Islet of Langerhans (tissue), 1 donor: ENCODE results near the gene OPTN.
A peak's percentile ranks its signal among the peaks of the same experiment; 100 is the strongest.
"Not testable (repeated sequence)": the region's sequence is repeated elsewhere in the genome, so short reads cannot be mapped to it uniquely, and the experiment has no call there.

Experiments
- FAIRE-seq: peaks from one replicate; lab custom pipeline; 2011; peaks lifted over from hg19 to GRCh38; lab: Jason Lieb, UNC

The OPTN gene

GRCh38 chr10:13099666-13100348 lies at the start of gene OPTN:
Gene OPTN (plus strand): TSS chr10:13100163. CDS start chr10:13109123, 8,960 bp downstream.
- FAIRE-seq = peak; percentile 80

- FAIRE-seq = no peak
These were observed 48.8 kb upstream of the OPTN start for GRCh38 chr10:13051126-13051694.

- FAIRE-seq = not testable (repeated sequence)
These were observed 46.8 kb upstream of the OPTN start for GRCh38 chr10:13053208-13053607.

- FAIRE-seq = no peak
These were observed 46.0 kb upstream of the OPTN start for GRCh38 chr10:13053794-13054462.

GRCh38 chr10:13054844-13055243 lies 45.1 kb upstream of the OPTN start:
- no peak for FAIRE-seq

GRCh38 chr10:13056456-13057077 lies 43.4 kb upstream of the OPTN start:
- FAIRE-seq = no peak

GRCh38 chr10:13062803-13063202 lies 37.2 kb upstream of the OPTN start:
- no peak for FAIRE-seq

- FAIRE-seq = no peak
These were observed 33.4 kb upstream of the OPTN start for GRCh38 chr10:13066527-13066926.

- no peak for FAIRE-seq
These were observed 32.5 kb upstream of the OPTN start for GRCh38 chr10:13067431-13067830.

- FAIRE-seq = no peak
These were observed 31.9 kb upstream of the OPTN start for GRCh38 chr10:13068071-13068470.

- no peak for FAIRE-seq
These were observed 31.5 kb upstream of the OPTN start for GRCh38 chr10:13068484-13068883.

- no peak for FAIRE-seq
These were observed 27.6 kb upstream of the OPTN start for GRCh38 chr10:13072339-13072738.

GRCh38 chr10:13074563-13075451 lies 25.2 kb upstream of the OPTN start:
- no peak for FAIRE-seq

GRCh38 chr10:13078912-13079775 lies 20.8 kb upstream of the OPTN start:
- no peak for FAIRE-seq

- FAIRE-seq = no peak
These were observed 20.2 kb upstream of the OPTN start for GRCh38 chr10:13079776-13080050.

GRCh38 chr10:13080643-13081042 lies 19.3 kb upstream of the OPTN start:
- no peak for FAIRE-seq

- not testable (repeated sequence) for FAIRE-seq
These were observed 16.3 kb upstream of the OPTN start for GRCh38 chr10:13083700-13084099.

- FAIRE-seq = no peak
These were observed 13.9 kb upstream of the OPTN start for GRCh38 chr10:13086056-13086455.

GRCh38 chr10:13087601-13087985 lies 12.4 kb upstream of the OPTN start:
- FAIRE-seq = no peak

GRCh38 chr10:13087986-13088618 lies 11.9 kb upstream of the OPTN start:
- no peak for FAIRE-seq

- no peak for FAIRE-seq
These were observed 10.6 kb upstream of the OPTN start for GRCh38 chr10:13089345-13089744.
